HuH-7 (cell line): Measurements from ENCODE around the gene IFT25.

Experiments
- DNase-seq: peaks from one replicate; pipeline ENCODE4 v3.0.0; 2011; ENCODE audit warnings: low spot score

Gene IFT25

GRCh38 chr1:53927376-53927881, 18.1 kb downstream of the IFT25 start:
- DNase-seq, result no peak

DNA sequence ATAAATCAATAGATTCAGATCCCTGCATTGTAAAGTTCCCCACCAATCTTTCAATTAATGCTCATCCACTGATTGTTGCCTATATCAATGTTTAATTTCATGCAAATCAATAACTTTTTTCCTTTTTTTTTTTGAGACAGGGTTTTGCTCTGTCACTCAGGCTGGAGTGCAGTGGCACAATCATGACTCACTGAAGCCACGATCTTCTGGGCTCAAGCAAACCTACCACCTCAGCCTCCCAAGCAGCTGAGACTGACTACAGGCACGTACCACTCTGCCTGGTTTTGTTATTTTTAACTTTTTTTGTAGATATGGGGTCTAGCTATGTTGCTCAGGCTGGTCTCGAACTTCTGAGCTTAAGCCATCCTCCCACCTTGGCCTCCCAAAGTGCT, 25.8 kb downstream of the IFT25 start:
- DNase-seq, result no peak

GRCh38 chr1:53918343-53918742, 27.2 kb downstream of the IFT25 start:
- DNase-seq, result no peak

GRCh38 chr1:53913352-53914033, 32.0 kb downstream of the IFT25 start:
- DNase-seq, result no peak

- DNase-seq, result no peak
These were observed 34.1 kb downstream of the IFT25 start for GRCh38 chr1:53911442-53911841.

DNA sequence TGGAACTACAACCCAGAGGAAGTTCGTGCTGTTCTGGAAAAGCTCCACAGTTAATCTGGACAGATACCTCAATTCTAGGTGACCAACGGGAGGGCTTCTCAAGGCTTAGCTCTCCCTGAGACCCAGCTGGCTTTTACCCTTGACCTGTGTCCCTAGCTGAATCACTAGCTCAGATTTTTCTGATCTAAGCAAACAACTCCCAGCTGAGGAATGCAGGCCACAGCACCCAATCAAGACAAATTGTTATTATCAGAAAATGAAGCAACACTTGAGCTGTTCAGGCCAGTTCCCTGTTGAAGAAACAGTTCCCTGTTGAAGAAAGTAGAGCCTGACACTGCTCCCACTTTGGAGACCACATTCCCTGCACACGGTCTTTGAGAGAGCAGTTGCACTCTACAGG, 35.6 kb downstream of the IFT25 start:
- DNase-seq, result peak; percentile 49

- DNase-seq, result no peak
These were observed 39.4 kb downstream of the IFT25 start for GRCh38 chr1:53906121-53906520.

DNA sequence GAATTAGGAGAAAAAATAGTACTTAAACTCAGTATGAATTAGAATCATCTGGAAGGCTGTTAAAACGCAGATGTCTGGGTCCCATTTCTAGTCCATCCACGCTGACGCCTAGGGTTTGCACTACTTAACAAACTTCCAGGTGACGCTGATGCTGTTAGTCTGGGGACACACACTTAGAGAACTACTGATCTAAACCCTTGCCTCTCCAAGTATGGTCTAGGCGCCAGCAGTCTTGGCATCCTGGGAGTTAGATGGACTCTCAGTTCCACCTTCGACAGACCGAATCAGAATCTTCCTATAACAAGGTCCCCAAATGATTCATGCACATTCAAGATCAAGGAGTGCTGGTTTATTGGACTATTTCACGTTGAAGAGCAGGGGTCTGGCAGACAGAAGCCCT, 40.0 kb downstream of the IFT25 start:
- DNase-seq, result no peak

DNA sequence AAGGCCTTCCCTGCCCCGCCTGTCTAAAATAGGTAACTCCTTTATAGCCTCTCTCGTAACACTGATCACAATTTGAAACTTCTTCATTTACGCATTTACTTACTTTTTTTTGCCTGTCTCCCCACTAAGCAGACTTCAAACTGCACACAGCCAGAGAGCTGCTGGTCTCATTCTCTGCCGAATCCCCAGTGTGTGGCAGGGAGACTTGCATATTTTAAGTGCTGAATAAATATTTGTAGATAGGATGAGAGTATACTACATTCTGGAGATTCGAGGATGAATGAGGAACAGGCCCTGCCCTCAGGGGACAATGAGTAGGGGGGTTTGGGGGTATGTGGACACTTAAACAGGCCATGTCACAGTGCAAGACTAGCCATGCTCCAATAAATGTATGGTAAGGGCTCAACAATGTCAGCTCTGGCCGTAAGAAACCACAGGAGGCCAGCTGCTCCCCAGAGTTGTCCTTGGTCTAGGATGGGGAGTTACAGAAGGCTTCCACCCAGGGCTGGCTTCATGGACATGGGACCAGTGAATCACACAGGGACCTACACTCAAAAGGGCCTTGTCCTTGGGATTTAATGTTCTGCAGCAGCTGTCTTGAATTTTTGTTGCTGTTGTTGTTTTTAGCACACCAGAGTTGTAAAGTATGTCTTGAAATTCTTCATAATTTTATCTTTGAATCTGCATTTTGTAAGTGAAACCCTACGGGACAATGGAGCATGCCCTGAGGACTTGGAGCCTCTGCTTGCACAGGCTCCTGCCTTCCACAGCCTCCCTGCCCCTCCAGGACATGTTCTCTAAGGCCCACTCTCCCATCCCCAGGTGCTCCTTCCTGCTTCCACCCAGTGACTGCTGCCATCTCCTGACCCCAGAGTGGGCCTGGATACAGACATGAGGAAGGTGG, 43.0 kb downstream of the IFT25 start:
- DNase-seq, result no peak

- no peak for DNase-seq
These were observed 45.8 kb downstream of the IFT25 start for GRCh38 chr1:53899708-53900107.

DNA sequence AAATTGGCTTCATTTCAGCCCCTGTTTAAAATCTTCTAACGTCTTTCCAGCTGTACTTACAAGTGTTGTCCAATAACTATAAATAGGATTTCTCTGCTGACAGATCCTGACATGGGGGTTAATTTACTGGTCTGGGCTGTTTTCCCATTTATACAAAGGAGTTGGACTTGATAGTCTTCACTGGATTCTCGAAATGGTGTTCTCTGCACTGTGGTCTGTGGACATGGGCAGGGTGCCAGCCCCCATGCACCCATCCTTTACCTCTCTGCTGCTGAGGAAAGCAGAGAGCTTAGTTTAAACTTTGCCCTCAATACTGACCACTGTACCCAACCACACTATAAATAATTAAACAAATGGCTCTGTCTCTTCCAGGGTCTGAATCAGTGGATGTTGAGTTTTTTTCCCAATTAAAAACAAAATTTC, 46.3 kb downstream of the IFT25 start:
- no peak for DNase-seq

- no peak for DNase-seq
These were observed 48.8 kb downstream of the IFT25 start for GRCh38 chr1:53896635-53897229.

DNA sequence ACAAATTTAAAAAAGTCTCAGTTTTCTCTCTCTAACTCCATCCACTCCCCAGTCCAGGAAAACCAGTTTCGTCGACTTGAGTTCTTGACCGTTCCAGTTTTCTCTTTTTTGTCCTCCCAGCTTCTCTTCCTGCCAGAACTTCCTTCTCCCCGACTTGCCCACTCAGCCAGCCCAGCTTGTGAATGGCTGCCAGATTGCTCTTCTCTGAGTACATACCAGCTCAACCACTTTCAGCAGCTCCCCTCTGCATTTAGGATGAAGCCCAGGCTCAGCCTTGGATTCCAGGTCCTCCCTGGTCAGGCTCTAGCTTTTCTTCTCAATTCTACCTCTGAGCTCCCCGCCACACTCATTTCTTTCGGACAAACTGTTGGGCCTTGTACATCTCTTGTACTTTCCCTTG, 50.1 kb downstream of the IFT25 start:
- no peak for DNase-seq

GRCh38 chr1:53894644-53895043, 50.9 kb downstream of the IFT25 start:
- DNase-seq, result no peak

- DNase-seq, result no peak
These were observed 51.4 kb downstream of the IFT25 start, which contains the start of gene DIO1 for GRCh38 chr1:53893999-53894636. TSS of gene DIO1 (plus strand) at chr1:53894187. CDS start at chr1:53894211, 24 bp downstream.

- no peak for DNase-seq
These were observed 52.6 kb downstream of the IFT25 start for GRCh38 chr1:53892911-53893310.

GRCh38 chr1:53891678-53892077, 53.8 kb downstream of the IFT25 start:
- DNase-seq, result no peak

DNA sequence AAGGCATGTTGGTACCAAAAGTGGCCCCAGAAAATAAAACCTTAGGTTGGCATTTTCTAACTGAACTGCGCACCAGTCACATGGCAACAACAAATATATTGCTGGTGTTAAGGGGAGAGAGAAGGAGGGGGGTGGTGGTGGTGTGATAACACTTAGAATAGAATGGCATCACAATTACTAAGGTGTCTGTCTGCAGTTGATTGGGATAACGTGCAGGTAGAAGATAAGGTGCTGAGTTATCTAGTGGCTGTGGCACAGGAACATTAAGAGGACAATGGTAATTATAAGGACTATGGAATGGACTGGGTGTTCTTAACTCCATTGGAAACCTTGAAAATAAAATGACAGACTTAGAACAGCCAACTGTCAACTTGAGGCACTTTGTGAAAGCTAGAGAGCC, 54.5 kb downstream of the IFT25 start:
- no peak for DNase-seq

- no peak for DNase-seq
These were observed 55.0 kb downstream of the IFT25 start for GRCh38 chr1:53890522-53890941.

GRCh38 chr1:53889304-53890298, 55.9 kb downstream of the IFT25 start, which contains the start of gene YIPF1:
TSS of gene YIPF1 (minus strand) at chr1:53889797. CDS start at chr1:53888937, 860 bp downstream.
- peak; percentile 79 for DNase-seq

DNA sequence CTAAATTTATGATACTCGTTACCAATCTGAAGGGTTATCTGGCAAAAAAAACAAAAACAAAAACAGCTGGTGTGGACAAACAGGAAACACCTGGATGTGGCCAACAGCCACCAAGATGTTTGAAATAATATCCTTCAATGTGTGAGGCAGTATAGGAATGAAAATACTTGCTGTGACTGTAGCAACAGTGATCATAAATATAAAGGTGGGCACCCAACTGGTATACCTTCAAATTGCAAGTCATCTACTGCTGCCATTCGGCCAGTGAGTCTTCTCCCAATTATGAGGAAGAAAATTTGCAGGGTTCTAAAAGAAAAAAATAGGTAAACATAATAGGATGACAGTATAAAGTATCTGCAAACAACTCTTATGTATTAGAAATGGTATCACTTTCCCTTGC, 56.8 kb downstream of the IFT25 start:
- no peak for DNase-seq
